Thyroid gland (tissue), 4 donors: ENCODE measurements around the gene PEA15.

Source experiments
- POLR2A ChIP-seq, 2 donors: fragments of 450-650 bp; IDR thresholded peaks; one replicate each; pipeline ENCODE4 v1.6.1; 2017; ENCODE audit warnings: antibody characterized with exemption in 2 of 2, mild to moderate bottlenecking in 2 of 2, moderate library complexity in 1 of 2
- TF ChIP-seq, protein P1 (sequence below), 6 experiments: fragments of 200-600 bp in 3 of 6; fragments of 450-650 bp in 3 of 6; sonication (generic) in 3 of 6; IDR thresholded peaks; one replicate each; pipeline ENCODE4 v1.5.1; 2016 to 2019; ENCODE audit warnings: antibody characterized with exemption in 6 of 6, mild to moderate bottlenecking in 2 of 6, inconsistent platforms in 1 of 6, moderate library complexity in 1 of 6

DNA sequence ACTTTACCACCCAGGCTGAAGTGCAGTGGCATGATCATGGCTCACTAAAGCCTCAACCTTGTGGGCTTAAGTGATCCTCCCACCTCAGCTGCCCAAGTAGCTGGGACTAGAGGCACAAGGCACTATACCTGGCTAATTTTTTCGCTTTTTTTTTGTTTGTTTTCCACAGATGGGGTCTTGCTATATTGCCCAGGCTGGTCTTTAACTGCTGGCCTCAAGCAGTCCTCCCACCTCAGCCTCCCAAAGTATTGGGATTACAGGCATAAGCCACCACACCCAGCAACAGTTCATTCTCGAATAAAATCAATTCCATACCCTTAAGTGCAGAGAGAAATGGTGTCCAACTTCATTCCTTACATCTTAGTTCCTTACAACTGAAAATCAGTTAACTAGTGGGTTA is 32.4 kb downstream of the PEA15 start:
- TF ChIP-seq, protein P1, sequence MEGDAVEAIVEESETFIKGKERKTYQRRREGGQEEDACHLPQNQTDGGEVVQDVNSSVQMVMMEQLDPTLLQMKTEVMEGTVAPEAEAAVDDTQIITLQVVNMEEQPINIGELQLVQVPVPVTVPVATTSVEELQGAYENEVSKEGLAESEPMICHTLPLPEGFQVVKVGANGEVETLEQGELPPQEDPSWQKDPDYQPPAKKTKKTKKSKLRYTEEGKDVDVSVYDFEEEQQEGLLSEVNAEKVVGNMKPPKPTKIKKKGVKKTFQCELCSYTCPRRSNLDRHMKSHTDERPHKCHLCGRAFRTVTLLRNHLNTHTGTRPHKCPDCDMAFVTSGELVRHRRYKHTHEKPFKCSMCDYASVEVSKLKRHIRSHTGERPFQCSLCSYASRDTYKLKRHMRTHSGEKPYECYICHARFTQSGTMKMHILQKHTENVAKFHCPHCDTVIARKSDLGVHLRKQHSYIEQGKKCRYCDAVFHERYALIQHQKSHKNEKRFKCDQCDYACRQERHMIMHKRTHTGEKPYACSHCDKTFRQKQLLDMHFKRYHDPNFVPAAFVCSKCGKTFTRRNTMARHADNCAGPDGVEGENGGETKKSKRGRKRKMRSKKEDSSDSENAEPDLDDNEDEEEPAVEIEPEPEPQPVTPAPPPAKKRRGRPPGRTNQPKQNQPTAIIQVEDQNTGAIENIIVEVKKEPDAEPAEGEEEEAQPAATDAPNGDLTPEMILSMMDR (IDR thresholded peaks at IDR 0.05) = no peak
- no peak for TF ChIP-seq POLR2A (IDR thresholded peaks at IDR 0.05)
